Activated T-helper 1 cell treated with anti-CD3 and anti-CD28 coated beads, Interleukin-2, amount 50 U/mL, for 16 hours (primary cell): ENCODE measurements around the gene APOA5.
"Not testable (repeated sequence)": the region's sequence is repeated elsewhere in the genome, so short reads cannot be mapped to it uniquely, and the experiment has no call there.

Experiments used
- DNase-seq, 2 donors: peaks; one replicate each; pipeline ENCODE4 v3.0.0-alpha.2; 2020; ENCODE audit warnings: low read depth in 1 of 2, low spot score in 1 of 2

Gene APOA5

GRCh38 chr11:116774661-116775060 lies 17.0 kb downstream of the APOA5 start:
- no peak for DNase-seq

- DNase-seq = no peak
These were observed 18.2 kb downstream of the APOA5 start for GRCh38 chr11:116773203-116774097.

- DNase-seq = peak; percentile 92 to 94
These were observed 19.1 kb downstream of the APOA5 start, which contains the start of gene BUD13 for GRCh38 chr11:116772443-116773202. TSS of gene BUD13 (minus strand) at chr11:116772987. CDS start at chr11:116772964, 23 bp downstream.

GRCh38 chr11:116771935-116772334 lies 19.7 kb downstream of the APOA5 start:
- DNase-seq = no peak

- no peak for DNase-seq
These were observed 29.5 kb downstream of the APOA5 start for GRCh38 chr11:116762132-116762531.

GRCh38 chr11:116756044-116756443 lies 35.6 kb downstream of the APOA5 start:
- not testable (repeated sequence) for DNase-seq

DNA sequence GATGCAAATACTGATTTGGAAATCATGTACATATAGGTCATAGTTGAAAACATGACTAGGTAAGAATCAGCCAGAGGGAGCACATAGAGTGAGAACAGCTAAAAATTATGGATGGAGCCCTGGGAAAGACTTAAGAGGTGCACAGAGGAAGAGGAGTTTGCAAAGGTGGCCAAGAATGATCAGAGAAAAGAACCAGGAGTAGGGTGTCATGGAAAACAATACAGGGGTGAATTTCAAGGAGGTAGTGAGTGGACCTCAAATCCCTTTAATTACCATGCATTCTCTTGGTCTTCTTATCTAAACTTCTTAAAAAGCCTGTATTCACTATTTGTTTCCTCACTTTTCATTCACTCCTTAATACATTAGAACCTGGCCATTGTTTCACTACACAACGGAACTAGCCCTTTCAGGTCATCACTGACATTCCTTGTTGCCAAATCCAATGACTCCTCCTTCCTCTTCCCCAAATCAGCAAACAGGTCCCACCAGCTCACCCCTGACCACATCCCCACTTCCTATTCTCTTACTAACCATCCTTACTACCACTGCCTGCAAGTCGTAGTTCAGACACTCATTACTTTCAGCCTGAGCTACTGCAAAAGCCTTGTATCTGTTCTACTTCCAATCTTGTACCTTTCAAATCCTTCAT lies 41.5 kb downstream of the APOA5 start:
- DNase-seq = no peak

DNA sequence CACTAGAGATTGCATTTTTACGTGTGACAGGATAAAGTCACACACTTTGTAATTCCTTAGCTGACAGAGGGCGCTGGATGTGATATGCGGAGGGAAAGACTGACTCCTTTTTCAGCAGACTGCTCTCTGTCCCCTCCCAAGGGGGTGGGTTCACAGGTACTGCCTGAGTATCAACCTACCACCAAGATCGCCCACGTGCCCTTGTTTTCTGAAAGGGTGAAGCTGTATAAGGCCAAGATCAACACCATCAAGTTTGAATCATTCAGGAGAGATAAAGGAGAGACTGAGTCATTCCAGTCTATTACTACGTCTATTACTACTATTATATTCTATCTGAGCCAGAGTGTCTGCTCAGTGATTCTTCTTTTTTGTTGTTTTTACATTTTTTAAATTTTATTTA lies 49.6 kb downstream of the APOA5 start:
- DNase-seq = no peak

DNA sequence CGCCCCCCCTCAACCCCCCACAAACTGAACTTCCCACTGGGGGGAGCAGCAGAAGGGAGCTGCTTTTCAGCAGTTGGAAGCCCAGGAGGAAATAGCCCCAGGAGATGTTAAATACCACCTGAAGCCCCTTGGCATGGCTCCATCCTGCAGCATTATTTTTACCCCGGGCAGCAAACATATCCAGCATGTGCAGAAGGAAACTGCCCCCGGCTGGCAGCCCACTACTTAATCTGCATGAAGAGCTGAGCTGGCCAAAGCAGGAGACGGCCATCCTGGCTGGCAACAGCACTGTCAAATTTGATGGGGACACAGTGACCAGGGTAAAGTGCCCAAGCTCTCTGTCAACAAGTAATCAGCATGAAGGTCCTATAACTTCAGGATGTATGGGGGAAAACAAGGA lies 50.9 kb downstream of the APOA5 start:
- DNase-seq = no peak
